GM04503 (cell line): Measurements from ENCODE around the gene S100A4.

ENCODE experiments used
- DNase-seq: peaks from one replicate; pipeline ENCODE4 v3.0.0-alpha.2; 2012; ENCODE audit warnings: low read depth

The S100A4 gene

DNA sequence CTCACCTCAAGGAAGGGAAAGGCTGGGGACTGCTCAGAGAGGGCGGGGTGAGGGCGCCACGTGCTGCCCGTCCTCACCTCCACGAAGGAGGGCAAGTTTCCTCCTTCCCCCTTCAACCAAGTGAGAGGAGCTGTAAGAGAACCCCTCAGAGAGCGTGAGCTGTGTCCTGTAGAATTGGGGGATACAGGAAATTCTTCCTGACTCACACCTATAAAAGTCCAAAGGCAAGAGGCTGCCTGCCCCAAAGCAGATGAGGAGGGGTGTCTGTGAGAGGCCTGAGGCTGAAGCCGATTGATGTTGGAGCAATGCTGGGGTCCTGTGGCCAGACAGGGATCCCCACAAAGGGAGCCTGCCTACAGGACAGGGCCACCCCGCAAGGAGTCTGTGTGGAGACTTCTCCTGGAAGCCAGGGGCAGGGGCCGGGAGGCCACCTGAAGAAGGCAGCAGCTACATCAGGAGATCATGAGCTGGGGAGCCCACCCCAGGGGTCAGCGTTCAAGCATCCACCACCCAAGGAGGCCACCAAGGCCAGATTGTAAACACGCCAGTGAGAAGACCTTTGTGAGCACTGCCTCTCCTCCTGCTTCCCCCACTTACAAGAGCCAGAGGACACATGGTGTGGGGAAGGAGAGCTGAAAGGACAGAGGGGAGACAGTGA, 37.6 kb downstream of the S100A4 start:
- no peak for DNase-seq

DNA sequence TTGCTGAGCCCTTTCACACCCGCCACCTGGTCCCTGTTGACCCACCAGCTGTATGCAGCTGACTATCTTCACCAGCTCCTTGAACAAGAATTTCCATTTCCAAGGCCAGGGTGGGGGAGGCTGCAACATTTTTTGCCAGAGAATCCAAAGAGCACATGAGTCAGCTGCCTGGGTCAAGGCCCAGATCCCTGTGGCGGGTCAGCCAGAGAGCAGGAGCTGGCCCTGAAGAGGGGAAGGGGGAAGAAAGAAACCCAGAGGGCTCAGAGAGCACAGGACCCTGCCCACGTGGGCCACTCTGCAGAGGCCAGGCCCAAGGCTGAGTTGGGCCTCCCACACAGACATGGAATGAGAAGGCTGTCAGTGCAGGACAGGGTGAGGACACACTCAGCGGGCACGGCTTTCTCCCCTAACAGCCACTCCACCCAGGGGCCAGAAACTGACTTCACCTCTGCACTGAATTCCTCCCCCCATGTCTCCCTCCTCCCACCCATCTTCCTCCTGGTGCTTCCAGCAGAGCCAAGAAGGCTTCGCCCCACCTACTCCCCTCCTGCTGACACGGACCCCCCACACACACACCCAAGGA, 38.7 kb downstream of the S100A4 start:
- DNase-seq, result peak; percentile 70

DNA sequence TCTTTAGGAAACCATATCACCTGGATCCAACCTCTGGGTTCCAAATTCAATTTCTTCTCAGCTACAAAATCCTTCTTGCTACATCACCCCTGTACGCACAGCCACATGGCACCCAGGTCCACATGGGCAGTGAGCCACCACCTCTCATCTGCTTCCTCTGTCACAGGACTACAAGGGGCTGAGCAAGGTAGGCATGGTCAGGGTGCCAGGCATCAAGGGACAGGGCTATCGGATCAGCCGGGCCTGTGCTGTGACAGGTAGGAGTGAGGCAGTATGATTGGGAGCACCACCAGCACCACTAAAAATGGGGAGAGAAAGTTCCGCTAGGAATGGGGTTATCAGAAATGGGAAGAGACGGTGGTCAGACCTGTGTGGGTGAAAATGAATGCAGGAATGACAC, 39.2 kb downstream of the S100A4 start:
- DNase-seq, result no peak

DNA sequence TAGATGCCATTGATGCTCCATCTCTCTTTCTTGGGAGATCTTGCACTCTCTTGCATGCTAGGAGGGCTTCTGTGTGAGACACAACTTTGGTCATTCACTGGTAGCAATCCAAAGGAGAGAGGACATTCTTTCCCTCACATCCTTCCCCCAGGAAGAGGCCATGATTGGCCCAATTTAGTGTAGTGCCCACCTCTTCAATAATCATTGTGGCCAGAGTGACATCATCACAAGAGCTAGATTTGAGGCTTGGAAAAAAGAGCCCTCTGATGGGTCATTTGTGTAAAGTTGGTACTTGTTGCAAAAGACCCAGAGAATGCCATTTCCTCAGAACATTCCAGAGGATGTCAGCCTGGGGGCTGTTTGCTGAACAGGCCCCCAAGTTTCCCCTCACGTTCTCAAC, 40.0 kb downstream of the S100A4 start:
- no peak for DNase-seq

DNA sequence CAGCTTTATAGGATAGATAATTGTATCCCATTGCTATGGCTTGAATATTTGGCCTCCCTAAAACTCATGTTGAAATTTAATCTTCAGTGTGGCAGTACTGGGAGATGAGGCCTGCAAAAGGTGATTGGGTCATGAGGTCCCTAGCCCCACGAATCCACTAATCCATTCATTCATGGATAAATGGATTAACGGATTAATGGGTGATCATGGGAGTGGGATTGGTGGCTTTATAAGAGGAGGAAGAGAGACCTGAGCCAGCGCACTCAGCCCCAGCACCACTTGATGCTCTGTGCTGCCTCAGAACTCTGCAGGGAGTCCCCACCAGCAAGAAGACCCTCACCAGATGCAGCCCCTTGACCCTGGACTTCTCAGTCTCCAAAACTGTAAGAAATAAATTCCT, 41.8 kb downstream of the S100A4 start:
- no peak for DNase-seq

GRCh38 chr1:153498746-153499145, 46.9 kb downstream of the S100A4 start:
- no peak for DNase-seq

GRCh38 chr1:153495536-153495935, 50.1 kb downstream of the S100A4 start:
- no peak for DNase-seq

DNA sequence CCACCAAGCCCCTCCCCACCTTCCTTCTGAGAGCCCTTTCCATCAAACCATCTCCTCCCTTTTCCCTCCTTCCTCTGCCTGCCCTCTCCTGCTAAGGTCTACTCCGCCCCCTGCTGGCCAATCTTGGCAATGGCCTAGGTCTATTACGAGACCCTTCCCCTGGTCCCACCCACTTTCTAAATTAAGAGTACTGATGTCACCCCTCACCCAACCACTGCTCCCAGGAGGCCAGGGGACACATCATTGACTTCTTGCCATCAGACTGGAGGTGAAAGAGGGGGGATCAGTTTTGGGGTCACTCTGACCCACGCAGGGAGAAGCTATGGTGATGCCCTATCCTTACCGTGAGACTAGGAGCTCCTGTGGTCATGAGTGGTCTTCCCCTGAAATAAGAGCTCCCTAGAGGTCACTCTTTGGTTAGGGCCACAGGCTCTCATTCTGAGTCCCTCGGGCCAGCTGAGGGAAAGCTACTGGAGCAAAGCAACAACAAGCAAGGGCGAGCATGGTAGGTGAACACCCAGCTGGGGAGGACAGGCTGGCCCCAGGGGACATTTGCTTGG, 50.5 kb downstream of the S100A4 start:
- DNase-seq, result no peak
